Activated CD4-positive, alpha-beta T cell treated with anti-CD3 and anti-CD28 coated beads, Interleukin-2, amount 50 U/mL, for 48 hours (primary cell): ENCODE data around the gene SLC35E4.
"Not testable (repeated sequence)": the region's sequence is repeated elsewhere in the genome, so short reads cannot be mapped to it uniquely, and the experiment has no call there.

Source experiments
- DNase-seq, 2 experiments: peaks; one replicate each; pipeline ENCODE4 v3.0.0-alpha.2; 2020

Gene SLC35E4

DNA sequence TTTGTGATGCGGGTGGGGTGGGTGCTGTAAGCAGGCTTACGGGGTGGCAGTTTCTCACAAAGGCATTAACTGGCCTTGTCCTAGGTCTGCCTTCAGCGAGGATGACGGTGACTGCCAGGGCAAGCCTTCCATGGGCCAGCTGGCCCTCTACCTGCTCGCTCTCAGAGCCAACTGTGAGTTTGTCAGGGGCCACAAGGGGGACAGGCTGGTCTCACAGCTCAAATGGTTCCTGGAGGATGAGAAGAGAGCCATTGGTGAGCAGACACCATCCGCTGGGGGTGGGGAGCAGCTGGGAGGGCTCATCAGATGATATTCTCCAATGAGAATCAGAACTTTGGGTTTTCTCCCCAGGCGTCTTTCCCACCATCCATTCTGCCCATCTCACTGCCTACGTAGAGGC is 22.8 kb upstream of the SLC35E4 start:
- DNase-seq: no peak

DNA sequence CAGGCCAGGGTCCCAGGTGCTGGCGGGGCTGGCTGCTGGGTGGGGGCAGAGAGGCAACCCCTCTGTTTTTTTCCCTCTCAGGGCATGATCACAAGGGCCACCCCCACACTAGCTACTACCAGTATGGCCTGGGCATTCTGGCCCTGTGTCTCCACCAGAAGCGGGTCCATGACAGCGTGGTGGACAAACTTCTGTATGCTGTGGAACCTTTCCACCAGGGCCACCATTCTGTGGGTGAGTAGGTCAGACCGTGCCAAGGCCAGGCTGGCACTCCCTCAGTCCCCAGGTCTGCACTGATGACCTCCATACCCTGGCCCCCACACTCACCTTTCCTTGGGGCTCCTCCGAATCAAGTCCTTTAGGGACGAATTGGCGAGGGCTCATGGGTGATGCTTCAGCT is 21.3 kb upstream of the SLC35E4 start:
- DNase-seq: no peak

DNA sequence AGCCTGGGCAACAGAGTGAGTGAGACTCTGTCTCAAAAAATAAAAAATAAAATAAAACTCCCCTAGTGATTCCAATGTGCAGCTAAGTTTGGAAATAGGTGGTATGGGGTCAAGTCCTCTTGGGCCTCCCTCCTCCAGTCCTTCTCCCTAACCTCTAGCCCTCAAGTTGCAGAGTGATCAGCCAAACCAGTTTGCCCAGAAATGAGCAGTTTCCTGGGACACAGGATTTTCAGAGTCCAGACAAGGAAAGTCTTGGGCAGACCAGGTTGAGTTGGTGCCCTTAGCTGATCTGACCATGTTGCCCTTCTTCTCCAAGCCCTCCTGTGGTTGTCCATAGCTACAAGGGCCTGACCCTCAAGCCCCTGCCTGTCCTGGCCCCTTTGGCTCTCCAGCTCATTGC is 20.7 kb upstream of the SLC35E4 start:
- DNase-seq: no peak

DNA sequence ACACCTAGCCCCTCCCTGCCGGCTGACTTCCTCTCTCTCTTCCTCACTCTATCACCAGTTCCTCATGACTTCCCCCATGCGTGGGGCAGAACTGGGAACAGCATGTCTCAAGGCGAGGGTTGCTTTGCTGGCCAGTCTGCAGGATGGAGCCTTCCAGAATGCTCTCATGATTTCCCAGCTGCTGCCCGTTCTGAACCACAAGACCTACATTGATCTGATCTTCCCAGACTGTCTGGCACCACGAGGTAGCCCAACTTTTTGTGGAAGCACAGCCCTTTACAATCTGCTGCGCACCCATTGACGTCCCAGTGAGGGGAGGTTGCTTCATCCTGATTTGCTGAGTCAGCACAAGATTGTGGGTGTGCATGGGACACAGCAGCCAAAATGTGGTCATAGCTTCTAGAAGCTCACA is 20.0 kb upstream of the SLC35E4 start:
- DNase-seq: no peak

DNA sequence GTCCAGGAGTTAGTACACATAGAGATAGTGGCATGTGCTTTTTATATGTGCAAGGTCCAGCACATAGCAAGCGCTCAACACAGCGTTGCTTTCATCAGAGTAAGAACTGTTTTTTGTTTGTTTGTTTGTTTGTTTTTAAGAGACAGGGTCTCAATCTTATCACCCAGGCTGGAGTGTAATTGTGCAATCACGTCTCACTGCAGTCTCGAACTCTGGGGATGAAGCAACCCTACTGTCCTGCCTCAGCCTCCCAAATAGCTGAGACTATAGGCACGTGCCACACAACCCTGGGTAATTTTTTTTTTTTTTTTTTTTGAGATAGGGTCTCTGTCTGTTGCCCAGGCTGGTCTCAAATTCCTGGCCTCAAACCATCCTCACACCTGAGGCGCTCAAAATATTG is 17.8 kb upstream of the SLC35E4 start:
- DNase-seq: no peak

DNA sequence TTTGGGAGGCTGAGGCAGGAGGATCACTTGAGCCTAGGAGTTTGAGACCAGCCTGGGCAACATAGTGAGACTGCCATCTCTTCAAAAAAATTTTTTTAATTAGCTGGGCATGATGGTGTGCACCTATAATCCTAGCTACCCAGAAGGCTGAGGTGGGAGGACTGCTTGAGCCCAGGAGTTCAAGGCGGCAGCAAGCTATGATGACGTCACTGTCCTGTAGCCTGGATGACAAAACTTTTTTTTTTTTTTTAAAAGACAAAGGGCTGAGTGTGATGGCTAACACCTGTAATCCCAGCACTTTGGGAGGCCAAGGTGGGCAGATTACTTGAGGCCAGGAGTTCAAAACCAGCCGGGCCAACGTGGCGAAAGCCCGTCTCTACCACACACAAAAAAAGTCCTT is 15.7 kb upstream of the SLC35E4 start:
- not testable (repeated sequence) for DNase-seq

DNA sequence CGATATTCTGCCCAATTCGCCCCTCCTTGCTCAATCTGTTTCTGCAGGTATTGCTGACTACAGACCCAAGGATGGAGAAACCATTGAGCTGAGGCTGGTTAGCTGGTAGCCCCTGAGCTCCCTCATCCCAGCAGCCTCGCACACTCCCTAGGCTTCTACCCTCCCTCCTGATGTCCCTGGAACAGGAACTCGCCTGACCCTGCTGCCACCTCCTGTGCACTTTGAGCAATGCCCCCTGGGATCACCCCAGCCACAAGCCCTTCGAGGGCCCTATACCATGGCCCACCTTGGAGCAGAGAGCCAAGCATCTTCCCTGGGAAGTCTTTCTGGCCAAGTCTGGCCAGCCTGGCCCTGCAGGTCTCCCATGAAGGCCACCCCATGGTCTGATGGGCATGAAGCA is 9.2 kb upstream of the SLC35E4 start:
- no peak for DNase-seq

DNA sequence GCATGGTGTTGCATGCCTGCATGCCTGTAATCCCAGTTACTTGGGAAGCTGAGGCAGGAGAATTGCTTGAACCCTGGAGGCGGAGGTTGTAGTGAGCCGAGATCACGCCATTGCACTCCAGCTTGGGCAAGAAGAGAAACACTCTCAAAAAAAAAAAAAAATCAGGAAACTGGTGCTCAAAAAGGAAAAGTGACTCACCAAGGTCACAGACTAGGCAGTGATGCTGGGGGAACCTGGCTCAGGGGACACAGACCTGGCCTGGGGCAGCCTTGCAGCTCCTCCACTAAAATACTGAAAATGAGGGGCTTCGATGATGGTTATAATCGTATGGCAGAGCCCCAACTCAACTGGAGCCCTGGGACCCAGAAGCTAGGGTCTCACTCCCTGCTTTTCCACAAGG is 8.1 kb upstream of the SLC35E4 start:
- no peak for DNase-seq

DNA sequence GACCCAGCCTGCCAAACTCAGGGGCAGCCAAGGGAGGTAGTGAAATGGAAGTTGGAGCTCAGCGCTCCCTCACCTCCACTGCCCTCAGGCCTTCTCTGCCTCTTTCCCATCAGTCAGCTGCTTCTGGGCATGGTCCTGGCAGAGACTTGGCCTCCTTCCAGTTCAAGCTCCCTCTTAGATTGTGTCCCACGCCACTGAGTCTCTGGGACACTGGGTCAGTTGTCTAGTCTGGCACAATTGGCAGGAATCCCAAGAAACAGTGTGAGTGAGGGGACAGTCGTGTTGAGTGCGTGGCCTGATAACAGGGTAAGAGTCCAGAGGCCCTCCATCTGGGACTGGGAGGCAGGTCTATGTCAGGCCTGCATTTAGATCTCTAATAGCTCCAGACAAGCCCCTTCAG is 7.1 kb upstream of the SLC35E4 start:
- DNase-seq: no peak

DNA sequence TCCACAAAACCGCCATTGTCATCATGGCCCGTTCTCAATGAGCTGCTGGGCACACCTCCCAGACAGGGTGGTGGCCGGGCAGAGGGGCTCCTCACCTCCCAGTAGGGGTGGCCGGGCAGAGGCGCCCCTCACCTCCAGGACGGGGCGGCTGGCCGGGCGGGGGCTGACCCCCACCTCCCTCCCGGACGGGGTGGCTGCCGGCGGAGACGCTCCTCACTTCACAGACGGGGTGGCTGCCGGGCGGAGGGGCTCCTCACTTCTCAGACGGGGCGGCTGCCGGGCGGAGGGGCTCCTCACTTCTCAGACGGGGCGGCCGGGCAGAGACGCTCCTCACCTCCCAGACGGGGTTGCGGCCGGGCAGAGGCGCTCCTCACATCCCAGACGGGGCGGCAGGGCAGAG is 4.1 kb upstream of the SLC35E4 start:
- not testable (repeated sequence) for DNase-seq

DNA sequence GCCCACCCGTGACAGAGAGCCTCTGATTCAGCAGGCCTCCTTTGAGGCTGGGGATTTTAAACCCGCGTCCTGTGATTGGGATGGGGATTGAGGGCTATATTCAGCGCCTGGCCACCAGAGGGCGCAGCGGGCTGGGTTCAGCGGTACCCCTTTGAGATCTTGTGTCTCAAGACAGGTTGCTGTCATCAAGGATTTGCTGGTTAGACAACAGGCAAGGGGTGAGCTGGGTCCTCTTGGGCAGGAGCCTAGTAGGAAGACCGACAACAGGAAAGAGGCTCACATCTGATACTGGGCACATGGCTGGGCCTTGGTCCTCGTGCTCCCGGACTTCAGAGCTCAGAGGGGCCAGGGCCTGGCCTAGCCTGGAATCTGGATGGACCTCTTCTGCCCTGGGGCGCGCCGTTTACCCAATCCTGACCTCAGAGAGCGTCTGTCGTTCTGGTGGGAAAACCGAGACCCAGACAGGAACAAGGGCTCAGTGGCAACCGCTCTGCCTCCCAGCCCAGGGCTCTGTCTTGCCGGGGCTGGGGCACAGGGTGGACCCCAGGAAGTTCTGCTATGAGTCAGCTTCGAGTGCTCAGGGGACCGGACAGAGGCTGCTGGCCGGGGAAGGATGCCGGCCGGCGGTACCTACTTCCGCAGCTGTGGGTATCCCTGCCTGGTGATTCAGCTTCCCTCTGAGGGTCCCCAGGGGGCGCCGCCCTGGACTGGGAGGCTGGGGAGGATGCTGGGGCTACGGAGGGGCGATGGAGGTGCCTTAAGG is 929 bp upstream of the SLC35E4 start:
- peak; percentile 93 to 95 for DNase-seq

DNA sequence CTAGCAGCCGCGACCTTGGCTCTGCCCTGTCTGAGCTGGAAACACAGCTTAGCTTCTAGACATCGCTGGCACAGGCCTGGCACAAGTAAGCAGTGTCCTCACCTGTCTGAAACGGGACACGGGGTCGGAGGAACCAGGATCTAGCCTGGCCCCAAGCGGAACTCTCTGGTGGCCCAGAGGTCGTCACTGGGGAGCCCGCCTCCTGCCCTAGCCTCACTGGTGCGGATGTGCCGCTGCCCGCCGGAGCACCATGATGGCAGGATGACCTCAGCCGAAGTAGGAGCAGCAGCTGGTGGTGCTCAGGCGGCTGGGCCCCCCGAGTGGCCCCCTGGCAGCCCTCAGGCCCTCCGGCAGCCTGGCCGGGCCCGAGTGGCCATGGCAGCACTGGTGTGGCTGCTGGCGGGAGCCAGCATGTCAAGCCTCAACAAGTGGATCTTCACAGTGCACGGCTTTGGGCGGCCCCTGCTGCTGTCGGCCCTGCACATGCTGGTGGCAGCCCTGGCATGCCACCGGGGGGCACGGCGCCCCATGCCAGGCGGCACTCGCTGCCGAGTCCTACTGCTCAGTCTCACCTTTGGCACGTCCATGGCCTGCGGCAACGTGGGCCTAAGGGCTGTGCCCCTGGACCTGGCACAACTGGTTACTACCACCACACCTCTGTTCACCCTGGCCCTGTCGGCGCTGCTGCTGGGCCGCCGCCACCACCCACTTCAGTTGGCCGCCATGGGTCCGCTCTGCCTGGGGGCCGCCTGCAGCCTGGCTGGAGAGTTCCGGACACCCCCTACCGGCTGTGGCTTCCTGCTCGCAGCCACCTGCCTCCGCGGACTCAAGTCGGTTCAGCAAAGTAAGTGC is 871 bp downstream of the SLC35E4 start:
- peak; percentile 21 to 25 for DNase-seq

DNA sequence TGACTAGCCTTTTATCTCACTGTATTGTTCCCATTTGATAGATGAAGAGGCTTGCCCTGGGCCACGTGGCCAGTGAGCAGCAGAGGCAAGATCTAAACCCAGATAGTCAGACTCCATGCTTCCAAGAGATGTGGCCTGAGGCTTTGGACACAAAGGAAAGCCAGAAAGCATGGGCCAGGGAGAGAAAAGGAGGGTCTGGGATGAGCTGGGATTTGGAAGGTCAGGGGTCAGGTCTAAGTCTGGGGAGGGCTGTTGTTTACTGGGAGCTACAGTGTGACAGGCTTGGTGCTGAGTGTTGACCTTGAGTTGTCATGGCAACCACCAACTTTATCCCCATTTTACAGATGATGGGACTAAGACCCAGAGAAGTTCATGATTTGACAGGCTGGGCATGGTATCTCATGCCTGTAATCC is 2.1 kb downstream of the SLC35E4 start:
- DNase-seq: no peak

DNA sequence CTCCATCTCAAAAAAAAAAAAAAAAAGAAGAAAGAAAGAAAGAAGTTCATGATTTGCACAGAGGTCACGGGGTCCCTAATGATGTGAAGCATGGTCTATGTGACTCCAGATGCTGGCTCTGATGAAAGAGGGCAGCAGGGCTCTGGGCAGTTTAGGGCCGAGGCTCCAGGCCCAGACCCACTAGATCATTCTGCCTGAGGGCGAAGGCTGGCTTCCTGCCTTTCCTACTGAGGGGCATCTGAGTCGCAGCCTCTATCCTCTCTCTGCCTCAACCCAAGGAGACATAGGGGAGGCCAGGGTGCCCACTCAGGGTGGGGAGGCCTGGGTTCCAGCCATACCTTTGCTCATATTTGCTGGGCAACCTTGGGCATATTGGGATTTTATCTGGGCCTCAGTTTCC is 4.8 kb downstream of the SLC35E4 start:
- no peak for DNase-seq

DNA sequence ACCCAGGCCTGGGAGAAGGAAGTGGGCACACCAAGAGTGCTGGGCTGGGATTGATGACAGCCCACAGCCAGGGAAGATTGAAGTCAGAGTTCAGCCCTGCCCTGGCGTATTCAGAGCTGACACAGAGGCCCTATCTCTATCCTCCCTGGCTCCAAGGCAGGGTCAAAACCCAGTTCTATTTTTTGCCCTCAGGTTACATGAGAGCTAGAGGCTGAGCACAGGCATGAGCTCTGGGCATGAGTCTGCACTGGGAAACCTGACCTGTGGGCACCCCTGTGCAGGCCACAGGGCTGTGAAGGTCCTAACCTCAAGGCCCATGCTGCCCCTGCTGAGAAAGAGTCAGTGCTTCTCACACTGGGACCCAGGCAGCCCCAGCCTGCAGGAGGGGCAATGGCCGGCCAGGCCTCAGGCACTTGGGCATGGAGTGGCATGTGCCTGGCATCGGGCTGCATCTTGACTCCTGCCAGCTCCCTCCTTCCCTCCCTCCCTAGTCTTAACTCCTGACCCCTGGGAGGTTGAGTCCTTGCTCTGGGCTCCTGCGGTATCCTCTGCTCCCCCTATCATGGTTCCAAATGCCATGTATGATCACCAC is 5.4 kb downstream of the SLC35E4 start:
- no peak for DNase-seq

DNA sequence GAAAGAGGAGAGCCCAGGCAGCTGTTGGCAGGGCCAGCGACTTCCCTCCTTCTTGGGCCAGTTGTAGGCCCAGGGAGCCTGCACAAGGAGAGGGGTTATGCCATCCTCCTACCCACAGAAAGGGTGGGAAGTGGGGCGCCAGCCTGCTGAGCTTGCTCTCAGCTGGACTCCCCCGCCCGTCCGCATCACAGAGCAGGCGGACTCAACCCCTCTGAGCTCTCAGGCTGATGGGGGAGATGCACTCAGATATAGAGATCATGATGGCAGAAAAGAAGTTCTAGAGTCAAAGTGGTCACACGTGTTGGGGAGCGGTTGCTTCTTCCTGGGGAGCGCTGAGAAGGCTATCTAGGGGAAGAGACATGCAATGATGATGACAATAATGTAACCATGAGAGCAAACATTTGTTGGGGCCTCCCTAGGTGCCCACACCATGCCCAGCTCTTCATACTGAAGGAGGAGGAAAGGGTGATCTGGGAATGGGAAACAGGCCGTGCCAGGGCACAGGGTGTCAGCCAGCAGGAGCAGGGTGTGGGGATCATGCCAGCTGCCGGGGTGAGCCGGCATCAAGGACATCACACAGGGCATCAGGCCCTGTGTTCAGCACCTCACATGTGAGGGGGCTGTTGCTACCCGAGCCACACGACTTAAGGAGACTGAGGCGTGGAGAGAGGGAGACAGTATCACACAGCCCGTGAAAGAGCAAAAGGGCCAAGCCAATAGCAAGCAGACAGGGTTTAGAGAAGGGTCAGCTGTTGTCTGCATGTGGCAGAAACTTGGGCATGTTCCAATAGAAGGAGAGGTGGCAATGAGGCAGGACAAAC is 7.7 kb downstream of the SLC35E4 start:
- DNase-seq: no peak

DNA sequence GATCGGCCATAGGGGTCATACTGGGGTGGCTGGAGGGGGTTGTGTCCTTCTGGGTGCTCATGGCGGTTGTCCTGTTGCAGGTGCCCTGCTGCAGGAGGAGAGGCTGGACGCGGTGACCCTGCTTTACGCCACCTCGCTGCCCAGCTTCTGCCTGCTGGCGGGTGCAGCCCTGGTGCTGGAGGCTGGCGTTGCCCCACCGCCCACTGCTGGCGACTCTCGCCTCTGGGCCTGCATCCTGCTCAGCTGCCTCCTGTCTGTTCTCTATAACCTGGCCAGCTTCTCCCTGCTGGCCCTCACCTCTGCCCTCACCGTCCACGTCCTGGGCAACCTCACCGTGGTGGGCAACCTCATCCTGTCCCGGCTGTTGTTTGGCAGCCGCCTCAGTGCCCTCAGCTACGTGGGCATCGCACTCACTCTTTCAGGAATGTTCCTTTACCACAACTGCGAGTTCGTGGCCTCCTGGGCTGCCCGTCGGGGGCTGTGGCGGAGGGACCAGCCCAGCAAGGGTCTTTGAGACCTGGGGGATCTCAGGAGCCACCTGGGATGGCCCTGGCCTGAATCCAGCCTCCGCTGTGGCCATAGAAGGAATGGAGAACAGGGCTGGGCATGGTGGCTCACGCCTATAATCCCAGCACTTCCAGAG is 11.1 kb downstream of the SLC35E4 start:
- DNase-seq: no peak

DNA sequence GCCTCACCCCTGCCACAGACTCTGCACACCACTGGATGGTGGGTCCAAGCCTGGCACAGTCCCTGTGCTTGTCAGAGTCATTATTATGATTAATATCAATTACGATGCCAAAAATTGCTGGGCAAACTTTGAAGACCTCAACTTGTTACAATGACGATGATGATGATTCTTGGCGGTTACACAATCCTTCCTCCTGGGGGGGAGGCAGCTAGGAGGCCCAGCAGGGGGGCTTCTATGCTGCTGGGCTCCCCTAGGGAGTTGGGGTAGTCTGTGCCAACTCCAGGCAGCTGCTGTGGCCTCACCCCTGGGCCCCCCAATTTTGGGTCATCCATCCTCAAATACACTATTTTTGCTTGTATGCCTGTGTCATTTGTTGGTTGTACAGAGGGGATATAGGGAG is 12.0 kb downstream of the SLC35E4 start:
- DNase-seq: no peak

DNA sequence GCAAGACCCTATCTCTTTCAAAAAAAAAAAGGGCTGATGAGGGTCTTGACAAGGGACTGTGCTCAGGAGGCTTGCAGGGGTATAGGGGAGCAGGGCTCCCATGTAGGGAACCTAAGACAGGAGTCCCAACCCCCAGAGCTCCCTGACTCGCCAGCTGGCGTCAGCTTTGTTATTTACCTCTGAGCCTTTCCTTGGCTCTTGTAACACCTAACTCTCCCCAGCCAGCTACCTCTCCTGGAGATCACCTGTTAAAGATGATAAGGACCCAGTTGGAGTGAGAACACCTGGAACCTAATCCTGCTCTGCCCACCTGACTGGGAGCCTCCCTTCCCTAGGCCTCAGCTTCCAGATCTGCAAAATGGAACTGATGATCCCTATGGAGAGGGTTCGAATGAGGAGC is 13.2 kb downstream of the SLC35E4 start:
- DNase-seq: no peak

DNA sequence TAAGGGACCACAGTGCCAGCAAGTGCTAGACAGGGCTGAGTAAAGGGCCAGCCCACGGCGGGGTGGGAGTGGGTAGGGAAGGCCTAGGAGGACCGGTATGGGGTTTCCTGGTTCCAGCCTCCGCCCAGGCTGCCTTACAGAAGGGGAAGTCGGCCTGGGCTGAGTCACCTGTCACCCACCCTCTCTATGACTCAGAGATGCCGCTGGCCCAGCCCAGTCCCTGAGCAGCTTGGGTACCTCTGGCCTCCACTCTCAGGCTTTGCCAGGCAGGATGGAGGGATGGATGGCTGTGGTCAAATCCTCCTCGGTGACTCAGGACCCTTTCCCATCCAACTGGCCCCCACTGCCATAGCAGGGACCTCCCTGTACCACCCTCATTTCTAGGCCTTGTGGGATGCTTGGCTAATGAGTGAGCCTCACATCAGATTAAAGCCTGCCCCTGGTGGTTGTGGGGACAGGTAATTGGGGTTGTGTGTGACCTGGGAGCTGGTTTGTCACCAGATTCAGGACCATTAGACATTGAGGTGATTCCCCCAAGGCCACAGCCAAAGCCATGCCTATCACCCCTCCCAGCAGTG is 13.9 kb downstream of the SLC35E4 start:
- DNase-seq: peak; percentile 89 to 93

DNA sequence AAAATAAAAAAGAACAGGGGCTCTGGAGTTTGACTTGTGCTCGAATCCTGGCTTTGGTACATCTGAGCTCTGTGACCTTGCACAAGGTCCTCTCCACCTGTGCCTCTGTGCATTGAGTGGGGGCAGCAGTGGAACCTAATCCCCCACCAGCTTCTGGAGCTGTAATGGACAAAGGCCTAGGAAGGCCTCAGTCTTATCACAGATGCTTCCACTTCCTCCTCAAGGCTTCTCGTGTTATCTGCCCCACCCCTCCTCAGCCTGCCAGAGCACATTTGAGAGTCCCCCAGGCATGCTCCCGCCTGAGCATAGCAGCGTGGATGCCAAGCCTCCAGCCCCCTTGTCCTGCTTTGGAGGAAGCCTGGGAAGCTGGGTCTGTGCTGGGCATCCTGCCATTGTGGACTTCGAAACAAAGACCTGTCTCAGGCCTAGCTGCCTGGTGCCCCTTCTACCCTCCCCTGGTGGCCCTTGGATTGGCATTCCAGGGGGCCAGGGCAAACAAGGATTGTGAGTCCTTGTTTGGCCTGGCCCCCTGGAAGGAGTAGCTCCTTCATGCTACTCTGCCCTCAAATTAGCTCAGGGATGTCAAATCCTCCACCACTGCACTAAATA is 15.0 kb downstream of the SLC35E4 start:
- no peak for DNase-seq

DNA sequence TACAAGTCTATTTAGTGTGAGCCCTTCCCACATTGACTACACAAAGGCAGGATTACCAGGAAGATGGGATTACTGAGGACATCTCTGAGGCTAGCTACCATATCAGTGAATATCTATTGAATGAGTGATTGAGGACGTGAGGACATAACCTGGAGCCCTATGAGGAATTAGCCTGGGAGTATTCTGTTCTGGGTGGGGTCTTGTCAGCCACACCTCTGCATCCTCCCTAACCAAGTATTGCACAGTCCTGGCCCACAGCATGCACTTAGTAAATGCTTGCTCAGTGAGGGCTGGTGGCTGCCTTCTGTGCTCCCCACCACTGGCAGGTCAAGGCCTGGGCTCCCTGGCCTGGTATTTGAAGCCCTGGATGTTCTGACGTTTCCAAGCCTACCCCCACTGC is 17.3 kb downstream of the SLC35E4 start:
- DNase-seq: no peak
